H9 (cell line): ENCODE measurements around the gene SLC2A9. TPM values are rescaled to one million over a fixed set of nuclear protein-coding genes. Genes with fewer than 3 reads are reported as not detected.

Experiments
- DNase-seq: peaks from one replicate; pipeline ENCODE4 v3.0.0-alpha.2; 2017
- H2AFZ ChIP-seq: one replicate; pipeline ENCODE4 v1.6.1; 2013; ENCODE audit warnings: mild to moderate bottlenecking, low read length, control low read depth, moderate library complexity
- H2AK5ac ChIP-seq: 2 replicates; pipeline ENCODE4 v1.6.1; 2013; ENCODE audit warnings: low read length, control low read depth, mixed read lengths; ENCODE audit not compliant: insufficient read length
- H2BK120ac ChIP-seq: one replicate; pipeline ENCODE4 v1.6.1; 2013; ENCODE audit warnings: low read depth, mild to moderate bottlenecking, low read length, control low read depth, inconsistent platforms; ENCODE audit not compliant: poor library complexity, severe bottlenecking
- H2BK12ac ChIP-seq: 2 replicates; pipeline ENCODE4 v1.6.1; 2013; ENCODE audit warnings: low read length, control low read depth, mixed read lengths, low read depth; ENCODE audit not compliant: insufficient read length
- H2BK15ac ChIP-seq: 2 replicates; pipeline ENCODE4 v1.6.1; 2013; ENCODE audit warnings: low read depth, low read length, control low read depth
- H2BK20ac ChIP-seq: one replicate; pipeline ENCODE4 v1.6.1; 2013; ENCODE audit warnings: low read depth, mild to moderate bottlenecking, low read length, control low read depth, inconsistent platforms; ENCODE audit not compliant: poor library complexity, severe bottlenecking
- H2BK5ac ChIP-seq: 2 replicates; pipeline ENCODE4 v1.6.1; 2013; ENCODE audit warnings: low read length, control low read depth, mixed read lengths; ENCODE audit not compliant: insufficient read length
- H3K14ac ChIP-seq: 2 replicates; pipeline ENCODE4 v1.6.1; 2013; ENCODE audit warnings: low read length, control low read depth; ENCODE audit not compliant: insufficient read depth
- H3K18ac ChIP-seq: 2 replicates; pipeline ENCODE4 v1.6.1; 2013; ENCODE audit warnings: low read depth, mild to moderate bottlenecking, mixed read lengths, low read length, control low read depth; ENCODE audit not compliant: insufficient read length
- H3K23ac ChIP-seq: 2 replicates; pipeline ENCODE4 v1.6.1; 2013; ENCODE audit warnings: low read length, control low read depth, mixed read lengths, low read depth; ENCODE audit not compliant: insufficient read length
- H3K23me2 ChIP-seq: 2 replicates; pipeline ENCODE4 v1.6.1; 2013; ENCODE audit warnings: low read depth, mild to moderate bottlenecking, mixed read lengths, low read length, control low read depth; ENCODE audit not compliant: insufficient read length, poor library complexity, severe bottlenecking
- H3K27ac ChIP-seq: 2 replicates; pipeline ENCODE4 v1.5.1; 2013; ENCODE audit warnings: low read length, control low read depth, mixed read lengths, low read depth; ENCODE audit not compliant: insufficient read length
- H3K27me3 ChIP-seq: 2 replicates; pipeline ENCODE4 v1.6.1; 2013; ENCODE audit warnings: low read length, control low read depth, inconsistent platforms; ENCODE audit not compliant: insufficient read depth
- H3K4ac ChIP-seq: 2 replicates; pipeline ENCODE4 v1.6.1; 2013; ENCODE audit warnings: low read depth, mild to moderate bottlenecking, control low read depth, inconsistent platforms, low read length, moderate library complexity
- H3K4me1 ChIP-seq: 2 replicates; pipeline ENCODE4 v1.6.1; 2013; ENCODE audit warnings: low read length, control low read depth, inconsistent platforms; ENCODE audit not compliant: insufficient read depth
- H3K4me2 ChIP-seq: 2 replicates; pipeline ENCODE4 v1.6.1; 2013; ENCODE audit warnings: low read length, control low read depth, mixed read lengths; ENCODE audit not compliant: insufficient read length, insufficient read depth
- H3K56ac ChIP-seq: 2 replicates; pipeline ENCODE4 v1.6.1; 2013; ENCODE audit warnings: low read depth, mild to moderate bottlenecking, mixed read lengths, low read length, control low read depth; ENCODE audit not compliant: insufficient read length
- H3K79me1 ChIP-seq: 2 replicates; pipeline ENCODE4 v1.6.1; 2013; ENCODE audit warnings: low read depth, mild to moderate bottlenecking, moderate library complexity, low read length, control low read depth, inconsistent platforms; ENCODE audit not compliant: insufficient read depth, poor library complexity, severe bottlenecking
- H3K79me2 ChIP-seq: 2 replicates; pipeline ENCODE4 v1.6.1; 2013; ENCODE audit warnings: low read length, control low read depth, inconsistent platforms; ENCODE audit not compliant: insufficient read depth
- H3K9ac ChIP-seq: 2 replicates; pipeline ENCODE4 v1.6.1; 2013; ENCODE audit warnings: low read length, control low read depth, mixed read lengths; ENCODE audit not compliant: insufficient read length; ENCODE audit errors: extremely low read depth
- H3K9me3 ChIP-seq: one replicate; pipeline ENCODE4 v1.6.1; 2013; ENCODE audit warnings: low read depth, low read length, inconsistent platforms; ENCODE audit not compliant: control insufficient read depth
- H3T11ph ChIP-seq: one replicate; pipeline ENCODE4 v1.6.1; 2013; ENCODE audit warnings: mild to moderate bottlenecking, low read length, control low read depth, inconsistent platforms
- H4K20me1 ChIP-seq: one replicate; pipeline ENCODE4 v1.6.1; 2013; ENCODE audit not compliant: control insufficient read depth, insufficient read length, insufficient read depth
- H4K5ac ChIP-seq: 2 replicates; pipeline ENCODE4 v1.6.1; 2013; ENCODE audit warnings: low read depth, mild to moderate bottlenecking, mixed read lengths, low read length, control low read depth; ENCODE audit not compliant: insufficient read length
- H4K8ac ChIP-seq: replicated peaks from 2 replicates; pipeline ENCODE4 v1.6.1; 2013; ENCODE audit warnings: low read length, control low read depth, mixed read lengths, low read depth; ENCODE audit not compliant: insufficient read length
- H4K91ac ChIP-seq: 2 replicates; pipeline ENCODE4 v1.6.1; 2013; ENCODE audit warnings: low read depth, mild to moderate bottlenecking, moderate library complexity, mixed read lengths, low read length, control low read depth; ENCODE audit not compliant: insufficient read length
- H3K27ac Mint-ChIP-seq, 3 experiments: 2 replicates in 2 of 3; 3 replicates in 1 of 3; pipeline ENCODE4 v1.8.0; 2020 to 2021; ENCODE audit warnings: mixed read lengths in 3 of 3, mild to moderate bottlenecking in 1 of 3, moderate library complexity in 1 of 3
- H3K27me3 Mint-ChIP-seq: 2 replicates; pipeline ENCODE4 v1.8.0; 2021; ENCODE audit warnings: low read depth, mild to moderate bottlenecking, moderate library complexity, mixed read lengths
- H3K36me3 Mint-ChIP-seq, 3 experiments: 2 replicates in 2 of 3; 3 replicates in 1 of 3; pipeline ENCODE4 v1.8.0; 2020 to 2021; ENCODE audit warnings: low read depth in 3 of 3, mixed read lengths in 3 of 3; ENCODE audit not compliant: insufficient read depth in 1 of 3
- H3K4me1 Mint-ChIP-seq, 2 experiments: 2 replicates each; pipeline ENCODE4 v1.8.0; 2020; ENCODE audit warnings: mixed read lengths in 2 of 2
- H3K4me3 Mint-ChIP-seq, 2 experiments: 2 replicates in 1 of 2; 3 replicates in 1 of 2; pipeline ENCODE4 v1.8.0; 2020 to 2021; ENCODE audit warnings: mild to moderate bottlenecking in 2 of 2, mixed read lengths in 2 of 2, moderate library complexity in 1 of 2
- H3K9me3 Mint-ChIP-seq, 2 experiments: 2 replicates in 1 of 2; 3 replicates in 1 of 2; pipeline ENCODE4 v1.8.0; 2020; ENCODE audit warnings: mild to moderate bottlenecking in 2 of 2, mixed read lengths in 2 of 2, moderate library complexity in 1 of 2
- WGBS: extraction: QIAGEN DNeasy Blood & Tissue Kit; methylation state at CpG from one replicate; pipeline ENCODE4 v1.1.7; 2013; ENCODE audit warnings: missing lambda C conversion rate, low lambda C conversion rate, mixed read lengths; ENCODE audit not compliant: insufficient read length; ENCODE audit errors: extremely low coverage; 5-methylcytosine and 5-hydroxymethylcytosine counted together
- total RNA-seq: library from RNA; stranded (reverse); gene quantifications from 2 replicates; pipeline ENCODE4 v1.2.1, GENCODE V29; 2021
- TF ChIP-seq, protein P1 (sequence below): fragments of 200-600 bp; sonication (generic); conservative IDR thresholded peaks from 3 replicates; pipeline ENCODE4 v1.8.0; 2021; ENCODE audit warnings: antibody characterized with exemption, mild to moderate bottlenecking

SLC2A9 gene
- total RNA-seq, 1 experiment from 2014 or later: 0.79 TPM

- WGBS: no CpG with 5 or more reads among the region's 10 CpGs
- Histone ChIP-seq H3K4ac (no peak overlapping the region), H3K9ac (no peak overlapping the region), H3K18ac (no peak overlapping the region), H3K4me1 (no peaks in the 10 kb centered on the region), H4K8ac (no peak overlapping the region), H2BK5ac (no peak overlapping the region), H3K23me2 (no peaks in the 10 kb centered on the region), H3K79me1 (no peaks in the 10 kb centered on the region), H2AFZ (no peak overlapping the region), H3K9me3 (no peaks in the 10 kb centered on the region), H3K27ac (no peak overlapping the region), H3K14ac (no peak overlapping the region), H2BK12ac (no peak overlapping the region), H3K4me2 (no peak overlapping the region), H2AK5ac (no peak overlapping the region), H3K56ac (no peak overlapping the region), H3K27me3 (no peaks in the 10 kb centered on the region), H3K79me2 (no peaks in the 10 kb centered on the region), H3K23ac (no peak overlapping the region), H2BK20ac (no peak overlapping the region), H3T11ph (no peak overlapping the region), H2BK15ac (no peak overlapping the region), H2BK120ac (no peak overlapping the region), H4K5ac (no peak overlapping the region), H4K91ac (no peak overlapping the region), H4K20me1 (no peaks in the 10 kb centered on the region)
- Mint-ChIP-seq H3K4me3 (no peak overlapping the region), H3K27me3 (peaks cover 15% of the 10 kb centered on the region), H3K4me1 (no peaks in the 10 kb centered on the region), H3K27ac (no peak overlapping the region), H3K9me3 (peaks cover 0 to 2% of the 10 kb centered on the region in 2 experiments; a peak in 2 of 5 replicates), H3K36me3 (peaks cover 0 to 4% (median 0%) of the 10 kb centered on the region in 3 experiments; a peak in 2 of 7 replicates)
- DNase-seq: no peak
- TF ChIP-seq, protein P1, sequence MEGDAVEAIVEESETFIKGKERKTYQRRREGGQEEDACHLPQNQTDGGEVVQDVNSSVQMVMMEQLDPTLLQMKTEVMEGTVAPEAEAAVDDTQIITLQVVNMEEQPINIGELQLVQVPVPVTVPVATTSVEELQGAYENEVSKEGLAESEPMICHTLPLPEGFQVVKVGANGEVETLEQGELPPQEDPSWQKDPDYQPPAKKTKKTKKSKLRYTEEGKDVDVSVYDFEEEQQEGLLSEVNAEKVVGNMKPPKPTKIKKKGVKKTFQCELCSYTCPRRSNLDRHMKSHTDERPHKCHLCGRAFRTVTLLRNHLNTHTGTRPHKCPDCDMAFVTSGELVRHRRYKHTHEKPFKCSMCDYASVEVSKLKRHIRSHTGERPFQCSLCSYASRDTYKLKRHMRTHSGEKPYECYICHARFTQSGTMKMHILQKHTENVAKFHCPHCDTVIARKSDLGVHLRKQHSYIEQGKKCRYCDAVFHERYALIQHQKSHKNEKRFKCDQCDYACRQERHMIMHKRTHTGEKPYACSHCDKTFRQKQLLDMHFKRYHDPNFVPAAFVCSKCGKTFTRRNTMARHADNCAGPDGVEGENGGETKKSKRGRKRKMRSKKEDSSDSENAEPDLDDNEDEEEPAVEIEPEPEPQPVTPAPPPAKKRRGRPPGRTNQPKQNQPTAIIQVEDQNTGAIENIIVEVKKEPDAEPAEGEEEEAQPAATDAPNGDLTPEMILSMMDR: no peak
These were observed 31.2 kb downstream of the SLC2A9 start for GRCh38 chr4:9989918-9990635.
